ENCODE results near the gene CXCR3.

DNA sequence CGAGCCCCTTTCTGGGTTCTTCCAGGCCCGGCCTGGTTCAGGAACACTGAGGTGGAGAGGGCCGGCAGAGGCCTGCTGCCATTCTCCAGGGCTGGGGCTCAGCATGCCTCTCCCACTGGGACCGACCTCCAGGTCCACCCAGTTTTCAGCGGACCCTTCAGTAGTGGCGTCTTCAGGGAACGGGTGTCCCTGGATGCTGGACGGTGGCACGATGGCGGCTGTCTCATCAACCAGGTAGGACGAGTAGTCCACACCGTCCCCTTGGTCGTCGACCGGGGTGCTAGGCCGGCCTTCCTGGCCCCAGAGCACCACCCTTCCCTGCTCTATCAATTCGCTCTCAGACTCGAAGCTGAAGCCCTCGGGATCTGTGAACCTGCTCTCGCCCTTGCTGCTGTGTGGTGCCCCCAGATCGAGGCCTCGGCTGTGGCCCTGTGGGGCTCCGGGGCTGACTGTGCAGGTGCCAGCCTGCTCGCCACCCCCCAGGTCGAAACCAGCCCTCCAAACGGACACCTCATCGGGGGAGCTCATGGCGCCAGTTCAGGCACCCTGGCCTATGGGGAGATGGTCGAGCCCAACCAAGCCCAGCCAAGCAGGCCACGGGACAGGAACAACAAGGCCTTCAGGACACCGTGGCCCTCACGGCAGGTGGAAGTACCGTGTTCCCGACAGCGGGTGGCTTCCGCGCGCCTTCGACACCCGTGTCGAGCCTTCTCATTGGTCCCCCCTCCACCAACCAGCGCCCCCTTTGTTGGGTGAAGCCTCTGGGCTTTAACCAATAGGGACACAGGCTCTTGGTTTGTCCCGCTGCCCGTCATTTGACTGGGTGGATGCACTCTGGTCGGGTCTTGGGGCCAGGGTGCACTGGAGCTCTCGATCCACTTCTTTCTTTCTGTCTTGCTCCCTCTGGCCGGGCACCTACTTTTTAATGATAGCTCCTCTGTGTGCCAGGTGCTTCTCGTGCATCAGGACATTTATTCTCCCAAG is 48.2 kb upstream of the CXCR3 start:
- TF ChIP-seq, protein P1, sequence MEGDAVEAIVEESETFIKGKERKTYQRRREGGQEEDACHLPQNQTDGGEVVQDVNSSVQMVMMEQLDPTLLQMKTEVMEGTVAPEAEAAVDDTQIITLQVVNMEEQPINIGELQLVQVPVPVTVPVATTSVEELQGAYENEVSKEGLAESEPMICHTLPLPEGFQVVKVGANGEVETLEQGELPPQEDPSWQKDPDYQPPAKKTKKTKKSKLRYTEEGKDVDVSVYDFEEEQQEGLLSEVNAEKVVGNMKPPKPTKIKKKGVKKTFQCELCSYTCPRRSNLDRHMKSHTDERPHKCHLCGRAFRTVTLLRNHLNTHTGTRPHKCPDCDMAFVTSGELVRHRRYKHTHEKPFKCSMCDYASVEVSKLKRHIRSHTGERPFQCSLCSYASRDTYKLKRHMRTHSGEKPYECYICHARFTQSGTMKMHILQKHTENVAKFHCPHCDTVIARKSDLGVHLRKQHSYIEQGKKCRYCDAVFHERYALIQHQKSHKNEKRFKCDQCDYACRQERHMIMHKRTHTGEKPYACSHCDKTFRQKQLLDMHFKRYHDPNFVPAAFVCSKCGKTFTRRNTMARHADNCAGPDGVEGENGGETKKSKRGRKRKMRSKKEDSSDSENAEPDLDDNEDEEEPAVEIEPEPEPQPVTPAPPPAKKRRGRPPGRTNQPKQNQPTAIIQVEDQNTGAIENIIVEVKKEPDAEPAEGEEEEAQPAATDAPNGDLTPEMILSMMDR (IDR thresholded peaks at IDR 0.05), result no peak
- TF ChIP-seq POLR2A (IDR thresholded peaks at IDR 0.05), result no peak
